ENCODE results near the gene CCDC178.

DNA sequence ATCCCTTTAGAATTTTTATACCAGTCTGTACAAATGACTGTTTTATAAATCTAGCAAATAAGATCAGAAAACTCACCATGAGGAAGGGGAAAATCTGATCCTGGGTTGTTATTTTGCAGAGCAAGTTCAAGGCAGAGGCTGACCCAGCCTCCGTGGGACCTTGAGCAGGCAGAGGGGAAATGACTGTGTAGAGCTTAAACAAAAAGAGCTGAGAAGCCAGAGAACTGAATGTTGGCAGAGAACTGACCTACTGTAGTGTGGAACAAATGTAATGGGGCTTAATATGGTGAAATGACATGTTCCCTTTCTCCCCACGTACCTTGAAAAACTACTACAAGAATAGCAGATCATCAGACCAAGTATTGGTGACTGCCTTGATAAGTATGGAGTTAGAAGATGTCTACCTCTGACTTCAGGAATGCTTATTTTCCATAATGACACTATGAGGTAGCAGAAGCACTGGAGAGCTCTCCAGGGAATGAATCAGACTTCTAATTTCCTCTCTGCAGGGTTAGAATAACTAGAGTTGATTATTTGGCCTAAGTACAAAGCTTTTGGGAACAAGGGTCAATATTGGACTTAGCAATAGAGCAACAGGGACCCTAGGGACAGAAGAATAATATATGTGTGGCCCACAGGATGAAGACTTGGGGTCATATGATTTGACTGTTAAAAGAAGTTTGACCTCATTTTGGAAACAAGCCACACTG, 304.4 kb downstream of the CCDC178 start:
- TF ChIP-seq EZH2phosphoT487 (IDR thresholded peaks at IDR 0.05; ENCODE audit: insufficient read depth, low read depth) (no peak), EZH2 (IDR thresholded peaks at IDR 0.05; ENCODE audit: insufficient read depth, poor library complexity, severe bottlenecking) (no peak)
